ENCODE data around the gene ISG20.

The ISG20 gene

GRCh38 chr15:88655103-88655553, 16.3 kb downstream of the ISG20 start:
- DNase-seq (ENCODE audit: low read depth), result no peak

DNA sequence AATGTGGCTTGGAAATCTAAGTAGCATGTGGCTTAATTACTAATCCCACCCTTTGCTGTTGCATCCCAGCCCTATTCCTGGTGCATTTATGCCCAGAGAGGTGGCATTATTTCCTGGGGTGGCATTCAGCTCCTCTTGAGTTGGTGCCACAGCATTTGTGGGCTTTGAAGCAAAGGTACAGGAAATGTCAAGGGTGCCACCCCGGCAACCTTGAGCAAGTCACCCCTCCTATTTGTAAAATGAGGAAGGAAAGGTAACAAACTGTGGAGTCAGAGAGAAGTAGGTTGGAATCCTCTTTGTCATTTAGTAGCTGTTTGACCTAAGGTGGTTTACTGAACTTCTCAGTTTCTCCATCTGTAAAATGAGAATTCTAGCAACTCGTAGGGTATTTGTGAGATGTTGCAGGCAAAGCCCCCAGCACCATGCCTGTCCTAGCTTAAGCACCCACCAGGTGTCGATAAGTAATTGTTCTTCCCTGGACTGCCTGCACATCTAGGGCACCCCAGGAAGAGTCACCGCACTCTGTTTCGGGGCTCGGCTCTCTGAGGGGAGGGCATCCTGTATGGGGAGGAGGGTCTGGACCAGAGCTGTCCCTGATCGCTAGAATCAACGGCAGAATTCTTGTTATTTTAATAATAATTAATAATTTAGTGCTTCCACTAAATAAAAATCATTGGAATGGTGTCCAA, 17.1 kb downstream of the ISG20 start:
- DNase-seq (ENCODE audit: low read depth), result no peak

DNA sequence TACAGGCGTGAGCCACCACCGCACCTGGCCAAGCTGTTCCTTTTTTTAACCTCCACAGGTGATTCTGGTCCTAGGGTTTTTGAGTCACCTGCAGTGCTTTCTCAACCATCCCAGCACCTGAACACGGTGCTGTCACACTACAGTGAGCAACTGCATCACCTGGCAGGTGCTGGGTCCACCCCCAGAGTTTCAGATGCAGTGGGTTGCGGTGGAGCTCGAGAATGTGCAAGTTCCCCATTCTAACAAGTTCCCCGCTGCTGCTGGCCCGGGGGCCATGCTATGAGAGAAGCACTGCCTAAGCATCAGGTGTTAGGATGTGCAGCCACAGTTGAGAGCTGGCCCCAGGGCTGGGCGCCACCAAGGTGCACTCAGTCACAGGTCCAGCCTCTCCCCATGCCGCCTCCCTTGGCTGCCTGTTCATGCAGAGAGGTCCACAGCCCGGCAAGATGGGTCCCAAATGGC, 18.0 kb downstream of the ISG20 start:
- no peak for DNase-seq (ENCODE audit: low read depth)

GRCh38 chr15:88657326-88658069, 18.7 kb downstream of the ISG20 start:
- DNase-seq (ENCODE audit: low read depth), result no peak

DNA sequence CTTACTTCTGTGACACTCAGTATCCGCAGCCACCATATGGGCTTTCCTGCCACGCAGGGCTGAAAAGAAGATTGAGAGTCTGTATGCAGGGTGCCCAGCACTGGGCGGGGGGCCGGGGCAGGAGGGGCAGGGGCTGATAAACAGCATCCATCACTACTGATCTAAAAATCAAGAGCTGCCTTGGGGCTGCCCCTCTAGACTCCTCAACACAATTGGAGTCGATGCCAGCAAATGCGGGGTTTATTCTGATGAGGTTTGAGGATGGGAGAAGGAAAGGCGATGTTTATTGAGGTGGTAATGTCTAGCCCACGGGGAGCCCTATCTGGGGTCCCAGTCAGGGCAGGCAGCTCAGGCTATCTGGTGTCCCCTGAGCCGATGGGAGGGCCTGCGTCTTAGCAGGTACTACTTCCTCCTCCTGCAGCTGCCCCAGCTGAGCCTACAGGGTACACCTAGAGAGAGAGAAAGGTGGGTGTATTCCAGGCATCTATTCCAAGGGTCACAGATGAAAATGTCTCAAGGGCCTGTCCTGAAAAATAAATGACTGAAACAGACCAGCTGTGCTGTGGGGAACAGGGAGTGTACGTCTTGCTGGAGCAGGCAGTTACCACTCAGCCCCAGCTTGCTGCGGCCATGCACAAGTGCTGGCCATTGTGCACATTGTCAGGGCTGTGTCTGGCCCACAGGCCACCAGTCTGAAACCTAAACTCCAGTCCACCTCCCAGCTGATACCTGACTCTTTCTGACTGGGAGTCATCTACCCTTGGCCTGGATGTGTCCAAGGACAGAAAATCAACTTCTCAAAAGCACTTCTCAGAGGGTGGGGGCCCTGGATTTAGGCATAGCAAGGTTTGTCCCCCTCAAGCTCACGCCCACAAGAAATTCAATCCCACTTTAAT, 19.5 kb downstream of the ISG20 start:
- DNase-seq (ENCODE audit: low read depth), result no peak

DNA sequence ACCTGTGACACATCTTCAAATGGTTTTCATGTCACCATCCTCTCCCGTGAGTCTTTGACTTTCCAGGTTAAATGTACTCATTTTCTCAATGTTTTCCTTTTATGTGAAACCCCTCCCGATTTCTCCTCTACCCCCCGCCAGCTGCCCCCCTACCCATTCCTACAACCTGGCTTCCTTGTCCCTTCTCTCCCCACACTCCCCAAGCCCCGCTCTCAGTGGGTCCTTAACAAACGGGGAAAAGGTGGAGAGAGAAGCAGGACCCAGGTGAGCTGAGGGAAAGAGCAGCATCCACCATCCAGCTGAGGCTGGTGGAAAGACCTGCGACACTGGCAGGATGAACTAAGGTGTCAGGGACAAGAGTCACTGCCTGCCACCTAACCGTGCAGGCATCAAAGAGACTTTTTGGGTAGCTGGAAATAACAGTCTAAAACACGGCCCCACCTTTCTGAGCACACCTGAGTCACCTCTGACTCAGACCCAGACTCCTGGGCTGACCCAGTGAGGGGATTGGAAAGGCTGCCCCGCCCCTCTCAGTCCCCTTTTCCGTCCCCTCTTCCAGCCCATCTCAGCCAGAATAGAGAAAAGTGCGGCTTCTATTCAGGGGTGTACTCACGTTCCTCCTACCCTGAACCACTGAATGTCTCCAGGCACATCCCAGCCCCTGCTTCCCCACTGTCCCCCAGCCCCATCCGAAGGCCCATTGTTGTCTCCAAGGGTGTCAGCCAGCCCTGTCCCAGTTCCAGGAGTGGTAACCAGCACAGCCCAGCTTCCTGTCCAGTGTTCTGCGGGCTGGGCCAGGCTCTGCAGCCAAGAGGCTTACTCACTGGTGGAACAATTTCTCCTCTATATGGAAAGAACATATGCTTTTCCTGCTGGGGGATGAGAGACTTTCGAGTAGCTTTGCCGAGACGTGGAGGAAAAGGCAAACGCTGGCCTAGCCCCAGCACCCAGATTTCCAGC, 20.4 kb downstream of the ISG20 start:
- DNase-seq (ENCODE audit: low read depth), result no peak

- no peak for DNase-seq (ENCODE audit: low read depth)
Observed at GRCh38 chr15:88661041-88661700, 22.4 kb downstream of the ISG20 start.

DNA sequence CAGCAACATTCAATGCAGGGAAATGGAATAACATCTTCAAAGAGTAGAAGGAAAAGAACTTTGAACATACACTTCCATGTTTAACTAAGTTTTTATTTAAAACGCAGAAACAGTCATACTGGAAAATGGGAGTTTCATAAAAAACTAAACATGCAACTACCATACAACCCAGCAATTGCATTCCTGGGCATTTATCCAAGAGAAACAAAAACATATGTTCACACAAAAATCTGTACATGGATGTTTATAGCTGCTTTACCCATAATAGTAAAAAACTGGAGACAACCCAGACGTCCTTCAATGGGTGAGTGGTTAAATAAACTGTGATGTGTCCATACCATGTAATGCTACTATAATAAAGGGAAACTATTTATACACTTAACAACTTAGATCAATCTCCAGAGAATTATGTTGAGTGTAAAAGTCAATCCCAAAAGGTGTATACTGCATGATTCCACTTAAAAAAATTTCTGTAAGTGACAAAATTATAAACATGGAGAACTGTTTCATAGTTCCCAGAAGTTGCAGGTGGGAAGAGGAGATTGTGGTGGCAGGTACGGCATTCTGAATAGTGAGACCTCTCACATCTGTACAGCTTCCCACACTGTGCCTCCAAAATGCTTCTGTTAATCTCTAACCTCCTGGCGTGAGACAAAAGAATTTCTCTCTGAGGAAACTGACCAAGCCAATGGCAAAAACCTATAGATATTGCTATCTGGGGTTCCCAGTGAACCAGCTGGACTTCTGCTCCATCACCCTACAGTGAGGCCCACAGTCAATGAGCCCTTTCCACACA, 23.1 kb downstream of the ISG20 start:
- DNase-seq (ENCODE audit: low read depth), result no peak

- DNase-seq (ENCODE audit: low read depth), result no peak
Observed at GRCh38 chr15:88663141-88663621, 24.4 kb downstream of the ISG20 start.

DNA sequence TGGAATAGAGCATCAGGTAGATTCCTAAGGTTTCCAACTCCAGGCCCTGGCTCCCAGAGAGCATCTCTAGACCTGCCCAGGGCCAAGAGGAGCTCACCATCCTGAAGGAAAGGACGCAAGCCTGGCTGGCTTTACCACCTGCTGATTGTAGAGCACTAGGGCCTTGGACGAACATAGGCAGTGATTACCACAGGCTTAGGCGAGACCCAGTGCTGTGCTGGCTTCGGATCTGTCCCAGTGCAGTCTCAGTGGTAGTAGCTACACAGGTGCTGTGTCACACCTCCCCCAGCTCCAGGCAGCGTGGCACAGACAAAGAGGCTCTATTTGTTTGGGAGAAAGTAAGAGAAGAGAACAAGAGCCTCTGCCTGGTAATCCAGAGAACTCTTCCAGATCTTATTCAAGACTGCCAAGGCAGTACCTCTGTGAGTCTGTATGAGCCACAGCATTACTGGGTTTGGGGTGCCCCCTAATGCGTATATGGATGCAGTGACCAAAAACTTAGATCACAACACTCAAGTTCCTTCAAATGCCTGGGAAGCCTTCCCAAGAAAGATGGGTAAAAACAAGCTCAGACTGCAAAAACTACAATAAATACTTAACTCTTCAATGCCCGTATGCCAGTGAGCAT, 25.4 kb downstream of the ISG20 start:
- DNase-seq (ENCODE audit: low read depth), result no peak

DNA sequence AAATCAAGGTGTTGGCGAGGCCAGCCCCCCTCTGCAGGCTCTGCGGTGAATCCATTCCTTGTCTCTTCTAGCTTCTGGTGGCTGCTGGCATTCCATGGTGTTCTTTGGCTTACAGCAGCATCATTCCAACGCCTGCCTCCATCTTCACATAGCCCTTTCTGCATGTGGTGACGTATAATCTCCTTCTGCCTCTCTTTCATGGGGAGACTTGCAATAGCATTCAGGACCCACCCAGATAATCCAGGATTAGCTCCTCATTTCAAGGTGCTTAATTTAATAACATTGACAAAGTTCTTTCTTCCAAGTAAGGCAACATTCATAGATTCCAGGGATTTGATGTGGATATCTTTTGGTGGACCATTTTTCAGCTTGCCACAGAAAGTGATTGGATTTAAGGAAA, 35.8 kb downstream of the ISG20 start:
- no peak for DNase-seq (ENCODE audit: low read depth)

DNA sequence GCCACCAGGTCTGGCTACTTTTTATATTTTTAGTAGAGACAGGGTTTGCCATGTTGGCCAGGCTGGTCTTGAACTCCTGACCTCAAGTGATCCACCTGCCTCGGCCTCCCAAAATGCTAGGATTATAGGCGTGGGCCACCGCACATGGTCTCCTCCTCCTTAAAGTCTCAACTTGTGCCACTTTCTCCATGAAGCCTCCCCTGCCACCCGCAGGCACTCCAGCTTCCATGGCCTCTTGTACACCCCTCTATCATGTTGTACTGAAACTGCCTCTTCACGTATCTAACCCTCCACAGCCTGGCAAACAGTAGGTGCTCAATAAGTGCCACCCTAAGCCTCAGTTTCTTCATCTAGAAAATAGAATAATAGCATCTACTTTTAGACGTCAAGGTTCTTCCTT, 39.9 kb downstream of the ISG20 start:
- DNase-seq (ENCODE audit: low read depth), result no peak

- DNase-seq (ENCODE audit: low read depth), result no peak
Observed at GRCh38 chr15:88680241-88681001, 41.6 kb downstream of the ISG20 start.

- DNase-seq (ENCODE audit: low read depth), result no peak
Observed at GRCh38 chr15:88681610-88682221, 42.9 kb downstream of the ISG20 start.

GRCh38 chr15:88684345-88684744, 45.5 kb downstream of the ISG20 start:
- no peak for DNase-seq (ENCODE audit: low read depth)

DNA sequence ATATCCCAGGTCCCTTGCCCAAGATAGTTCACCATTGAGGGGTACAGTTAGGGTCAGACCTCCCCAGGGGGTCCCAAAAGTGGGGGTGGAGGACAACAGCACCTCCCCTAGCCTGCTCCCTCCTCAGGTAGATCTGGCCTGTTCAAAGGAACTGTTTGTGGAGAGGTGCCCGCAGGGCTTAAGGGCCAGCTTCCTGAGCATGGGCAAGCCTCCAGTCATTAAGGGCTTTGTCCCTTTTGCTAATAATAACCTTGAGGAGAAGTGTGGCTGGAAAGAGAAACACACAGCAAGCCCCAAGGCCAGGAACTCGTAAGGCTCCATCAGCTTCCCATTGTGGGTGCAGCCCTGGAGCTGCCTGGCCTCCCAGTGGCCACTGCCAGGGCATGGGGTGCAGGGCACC, 47.4 kb downstream of the ISG20 start:
- no peak for DNase-seq (ENCODE audit: low read depth)

DNA sequence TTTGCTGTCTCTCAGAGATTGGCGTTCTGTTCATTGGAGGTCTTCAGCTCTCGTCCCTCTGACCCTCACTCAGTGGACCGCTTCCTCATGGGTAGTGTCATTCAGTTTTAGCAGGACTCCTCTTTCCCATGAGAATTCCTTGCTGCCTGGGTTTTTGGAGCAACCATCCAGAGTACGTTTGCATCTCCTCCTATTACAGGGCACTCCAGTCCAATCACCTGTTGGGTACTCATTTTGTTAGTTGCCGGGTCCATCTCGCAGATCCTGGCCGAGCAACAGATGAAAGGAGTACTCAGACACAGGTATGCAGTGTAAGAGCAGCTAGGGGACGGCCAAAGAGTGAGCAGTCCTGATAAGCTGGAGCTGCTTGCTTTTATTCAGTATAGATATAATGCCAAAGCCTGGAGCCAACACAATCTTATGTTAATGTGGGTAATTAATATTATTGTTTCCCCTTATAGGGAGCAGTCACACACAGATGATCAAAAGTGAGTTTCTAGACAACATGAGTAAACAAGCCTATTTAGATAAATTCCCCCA, 49.6 kb downstream of the ISG20 start:
- no peak for DNase-seq (ENCODE audit: low read depth)

- no peak for DNase-seq (ENCODE audit: low read depth)
Observed at GRCh38 chr15:88690331-88690730, 51.5 kb downstream of the ISG20 start.
